Sigmoid colon (tissue), 7 donors: ENCODE results near the gene SAMD4A. TPM values are rescaled to one million over a fixed set of nuclear protein-coding genes. Genes with fewer than 3 reads are reported as not detected.

ENCODE experiments used
- DNase-seq: peaks from one replicate; pipeline ENCODE4 v3.0.0-alpha.2; 2019
- H3K27ac ChIP-seq, 4 donors: fragments of 200-600 bp; sonication (generic); one replicate each; pipeline ENCODE4 v1.5.1; 2016 to 2019; ENCODE audit warnings: mild to moderate bottlenecking in 1 of 4
- H3K27me3 ChIP-seq, 3 donors: fragments of 200-600 bp; sonication (generic); one replicate each; pipeline ENCODE4 v1.5.1; 2019; ENCODE audit warnings: mild to moderate bottlenecking in 1 of 3
- H3K36me3 ChIP-seq, 4 donors: fragments of 200-600 bp; sonication (generic); one replicate each; pipeline ENCODE4 v1.5.1; 2016 to 2019
- H3K4me1 ChIP-seq, 4 donors: fragments of 200-600 bp; sonication (generic); one replicate each; pipeline ENCODE4 v1.5.1; 2017 to 2019
- H3K4me3 ChIP-seq, 4 donors: fragments of 200-600 bp; sonication (generic); one replicate each; pipeline ENCODE4 v1.5.1; 2017 to 2019; ENCODE audit warnings: mild to moderate bottlenecking in 2 of 4, moderate library complexity in 1 of 4
- H3K9me3 ChIP-seq, 4 donors: fragments of 200-600 bp in 3 of 4; sonication (generic) in 3 of 4; one replicate each; pipeline versions ENCODE4 v1.5.1 to v1.6.1; 2013 to 2019
- EP300 ChIP-seq, 4 donors: sonication (generic); formaldehyde crosslinking; IDR thresholded peaks; one replicate each; pipeline ENCODE4 v1.6.1; 2017; ENCODE audit warnings: antibody characterized with exemption in 4 of 4
- POLR2A ChIP-seq, 2 donors: fragments of 450-650 bp; IDR thresholded peaks; one replicate each; pipeline ENCODE4 v1.6.1; 2016; ENCODE audit warnings: antibody characterized with exemption in 2 of 2, mild to moderate bottlenecking in 2 of 2, moderate library complexity in 2 of 2
- POLR2AphosphoS5 ChIP-seq, 4 donors: sonication (generic); formaldehyde crosslinking; IDR thresholded peaks; one replicate each; pipeline ENCODE4 v1.6.1; 2017; ENCODE audit warnings: antibody characterized with exemption in 4 of 4
- WGBS, 2 donors: extraction: QIAGEN DNeasy Blood & Tissue Kit; methylation state at CpG; one replicate each; pipeline ENCODE4 v1.1.7; 2013; 5-methylcytosine and 5-hydroxymethylcytosine counted together
- intact Hi-C: fragments of 100-400 bp; cut with DNase I; formaldehyde crosslinking; loops from one replicate; pipeline ENCODE4 v1.15.1; 2023
- polyA plus RNA-seq, 3 donors: library from polyadenylated mRNA; stranded (reverse); fragments of 200-250 nt; gene quantifications; one replicate each; pipeline ENCODE4 v1.2.3, GENCODE V29; 2013
- total RNA-seq, 4 donors: library from RNA; depleted of rRNA; stranded (reverse); fragments of >200 nt; gene quantifications; one replicate each; pipeline ENCODE4 v1.1.0, GENCODE V29; 2016
- TF ChIP-seq, protein P1 (sequence below), 4 experiments: fragments of 450-650 bp in 3 of 4; fragments of 200-600 bp in 1 of 4; IDR thresholded peaks; one replicate each; pipeline ENCODE4 v1.5.1; 2016 to 2019; ENCODE audit warnings: antibody characterized with exemption in 4 of 4, mild to moderate bottlenecking in 3 of 4, moderate library complexity in 2 of 4
- donor health status: healthy with polysubstance abuse.
- donor health status: Bipolar disorder and iron deficiency.
- donor health status: healthy.

Gene SAMD4A
- total and polyA plus RNA-seq, 7 donors, result 4.2 to 135 (median 79.8) TPM

DNA sequence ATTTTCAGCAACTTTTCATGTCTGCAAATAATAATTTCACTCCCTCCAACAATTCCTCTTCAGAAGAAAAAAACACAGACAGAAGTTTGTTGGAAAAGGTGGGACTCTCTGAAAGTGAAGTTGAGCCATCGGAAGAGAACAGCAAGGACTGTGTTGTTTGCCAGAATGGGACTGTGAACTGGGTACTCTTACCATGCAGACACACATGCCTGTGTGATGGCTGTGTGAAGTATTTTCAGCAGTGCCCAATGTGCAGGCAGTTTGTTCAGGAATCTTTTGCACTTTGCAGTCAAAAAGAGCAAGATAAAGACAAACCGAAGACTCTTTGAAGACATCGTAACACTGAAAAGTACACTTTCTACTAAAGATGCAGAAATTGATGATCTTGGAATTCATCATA, 28.9 kb upstream of the SAMD4A start:
- no peak overlapping the region for H3K4me3 ChIP-seq
- H3K27ac ChIP-seq, result no peak overlapping the region
- H3K27me3 ChIP-seq, result no peaks in the 10 kb centered on the region
- no peaks in the 10 kb centered on the region for H3K4me1 ChIP-seq
- peaks cover 0 to 24% (median 3%) of the 10 kb centered on the region in 4 donors for H3K36me3 ChIP-seq
- H3K9me3 ChIP-seq, result no peaks in the 10 kb centered on the region
- intact Hi-C loops, result no loop called here
- DNase-seq, result no peak
- no peak for TF ChIP-seq POLR2A (IDR thresholded peaks at IDR 0.05)
- TF ChIP-seq, protein P1, sequence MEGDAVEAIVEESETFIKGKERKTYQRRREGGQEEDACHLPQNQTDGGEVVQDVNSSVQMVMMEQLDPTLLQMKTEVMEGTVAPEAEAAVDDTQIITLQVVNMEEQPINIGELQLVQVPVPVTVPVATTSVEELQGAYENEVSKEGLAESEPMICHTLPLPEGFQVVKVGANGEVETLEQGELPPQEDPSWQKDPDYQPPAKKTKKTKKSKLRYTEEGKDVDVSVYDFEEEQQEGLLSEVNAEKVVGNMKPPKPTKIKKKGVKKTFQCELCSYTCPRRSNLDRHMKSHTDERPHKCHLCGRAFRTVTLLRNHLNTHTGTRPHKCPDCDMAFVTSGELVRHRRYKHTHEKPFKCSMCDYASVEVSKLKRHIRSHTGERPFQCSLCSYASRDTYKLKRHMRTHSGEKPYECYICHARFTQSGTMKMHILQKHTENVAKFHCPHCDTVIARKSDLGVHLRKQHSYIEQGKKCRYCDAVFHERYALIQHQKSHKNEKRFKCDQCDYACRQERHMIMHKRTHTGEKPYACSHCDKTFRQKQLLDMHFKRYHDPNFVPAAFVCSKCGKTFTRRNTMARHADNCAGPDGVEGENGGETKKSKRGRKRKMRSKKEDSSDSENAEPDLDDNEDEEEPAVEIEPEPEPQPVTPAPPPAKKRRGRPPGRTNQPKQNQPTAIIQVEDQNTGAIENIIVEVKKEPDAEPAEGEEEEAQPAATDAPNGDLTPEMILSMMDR (IDR thresholded peaks at IDR 0.05), result no peak
- TF ChIP-seq EP300 (IDR thresholded peaks at IDR 0.05), result no peak
- TF ChIP-seq POLR2AphosphoS5 (IDR thresholded peaks at IDR 0.05), result no peak
- 40 to 80% methylated on average over 3 of the region's 3 CpGs for WGBS, 2 donors

DNA sequence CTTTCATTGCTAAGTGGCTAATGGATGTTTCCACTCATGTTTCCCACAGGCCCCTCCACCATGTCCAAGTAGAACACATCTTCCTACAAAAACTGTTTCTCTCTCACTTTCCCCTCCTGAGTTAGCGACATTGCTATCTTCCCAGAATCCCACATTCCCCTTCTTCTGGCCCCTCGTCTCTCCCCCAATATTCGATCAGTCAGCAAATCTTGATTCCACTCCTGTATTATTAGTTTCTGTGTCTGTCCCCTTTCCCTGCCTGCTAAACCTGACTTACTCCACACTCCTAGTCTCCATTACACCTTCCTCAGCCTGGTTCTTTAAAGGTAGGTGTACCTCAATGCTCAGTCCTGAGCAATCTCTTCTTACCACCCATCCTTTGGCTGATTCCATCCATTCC, 19.3 kb upstream of the SAMD4A start:
- Histone ChIP-seq H3K9me3 (no peaks in the 10 kb centered on the region), H3K4me1 (peaks cover 0 to 2% (median 0%) of the 10 kb centered on the region in 4 donors), H3K36me3 (no peaks in the 10 kb centered on the region), H3K27me3 (no peaks in the 10 kb centered on the region), H3K27ac (no peak overlapping the region), H3K4me3 (no peak overlapping the region)
- intact Hi-C loops, result no loop called here
- DNase-seq, result no peak
- TF ChIP-seq, protein P1 (IDR thresholded peaks at IDR 0.05), result no peak
- TF ChIP-seq EP300 (IDR thresholded peaks at IDR 0.05) (no peak), POLR2A (IDR thresholded peaks at IDR 0.05) (no peak), POLR2AphosphoS5 (IDR thresholded peaks at IDR 0.05) (no peak)
- WGBS, 2 donors, result 95 to 97% methylated on average over 3 of the region's 3 CpGs

DNA sequence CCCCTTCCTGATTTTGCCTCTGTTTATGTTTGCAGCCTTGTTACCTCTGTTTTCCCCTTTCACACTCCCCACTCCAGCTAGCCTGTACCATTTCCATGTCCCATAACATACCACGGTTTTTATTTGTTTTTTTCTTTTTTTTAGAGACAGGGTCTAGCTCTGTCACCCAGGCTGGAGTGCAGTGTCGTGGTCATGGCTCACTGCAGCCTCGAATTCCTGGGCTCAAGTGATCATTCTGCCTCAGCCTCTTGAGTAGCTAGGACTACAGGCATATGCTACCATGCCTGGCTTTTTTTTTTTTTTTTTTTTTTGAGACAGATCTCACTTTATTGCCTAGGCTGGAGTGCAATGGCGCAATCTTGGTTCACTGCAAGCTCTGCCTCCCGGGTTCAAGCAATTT, 18.4 kb upstream of the SAMD4A start:
- Histone ChIP-seq H3K4me1 (peaks cover 0 to 2% (median 0%) of the 10 kb centered on the region in 4 donors), H3K4me3 (no peak overlapping the region), H3K36me3 (no peaks in the 10 kb centered on the region), H3K27me3 (no peaks in the 10 kb centered on the region), H3K27ac (no peak overlapping the region), H3K9me3 (no peaks in the 10 kb centered on the region)
- intact Hi-C loops, result no loop called here
- TF ChIP-seq EP300 (IDR thresholded peaks at IDR 0.05) (no peak), POLR2AphosphoS5 (IDR thresholded peaks at IDR 0.05) (no peak), POLR2A (IDR thresholded peaks at IDR 0.05) (no peak)
- TF ChIP-seq, protein P1 (IDR thresholded peaks at IDR 0.05), result no peak
- 82 to 89% methylated on average over 5 of the region's 5 CpGs for WGBS, 2 donors
- no peak for DNase-seq

DNA sequence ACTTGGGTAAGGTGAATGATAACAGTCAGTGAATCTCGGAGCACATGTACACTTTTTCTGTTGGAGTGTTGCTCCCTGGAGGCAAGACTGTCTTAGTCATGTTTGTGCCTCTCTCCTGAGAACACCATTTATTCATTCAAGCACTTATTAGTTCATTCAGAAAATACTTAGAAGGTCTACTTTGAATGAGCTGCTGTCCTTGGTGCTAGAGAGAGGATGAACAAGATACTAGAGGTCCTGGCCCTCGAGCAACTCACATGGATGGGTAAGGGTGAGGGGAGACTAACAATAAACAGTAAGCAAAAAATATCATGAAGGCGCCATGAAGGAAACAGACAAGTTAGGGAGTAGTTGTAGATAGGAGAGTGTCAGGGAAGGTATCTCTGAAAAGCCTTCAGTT, 17.1 kb upstream of the SAMD4A start:
- WGBS, 2 donors, result 90 to 91% methylated on average over 3 of the region's 3 CpGs
- Histone ChIP-seq H3K4me1 (peaks cover 0 to 2% (median 0%) of the 10 kb centered on the region in 4 donors), H3K9me3 (no peaks in the 10 kb centered on the region), H3K27ac (no peak overlapping the region), H3K27me3 (no peaks in the 10 kb centered on the region), H3K36me3 (no peaks in the 10 kb centered on the region), H3K4me3 (no peak overlapping the region)
- TF ChIP-seq POLR2A (IDR thresholded peaks at IDR 0.05) (no peak), POLR2AphosphoS5 (IDR thresholded peaks at IDR 0.05) (no peak), EP300 (IDR thresholded peaks at IDR 0.05) (no peak)
- TF ChIP-seq, protein P1 (IDR thresholded peaks at IDR 0.05), result no peak
- intact Hi-C loops, result no loop called here
- no peak for DNase-seq

DNA sequence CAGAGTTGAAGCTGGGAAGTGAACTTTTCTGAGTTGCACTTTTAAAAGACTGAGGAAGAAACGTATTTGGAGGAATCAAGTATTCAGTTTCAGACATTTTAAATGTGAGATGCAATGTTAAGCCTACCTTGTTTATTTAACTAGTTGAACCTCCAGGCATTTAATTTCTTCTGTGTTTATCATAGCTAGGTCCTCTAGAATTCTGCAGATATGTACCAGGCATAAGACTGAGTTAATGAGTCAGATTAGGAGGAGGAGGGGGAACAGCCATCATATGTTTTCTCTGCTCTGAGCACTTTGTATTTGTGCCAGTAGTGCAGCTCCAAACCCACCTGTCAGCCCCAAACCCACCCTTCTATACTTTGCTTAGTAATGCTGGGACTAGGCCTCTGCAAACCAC, 16.4 kb upstream of the SAMD4A start:
- H3K27ac ChIP-seq, result no peak overlapping the region
- peaks cover 0 to 2% (median 0%) of the 10 kb centered on the region in 4 donors for H3K4me1 ChIP-seq
- H3K9me3 ChIP-seq, result no peaks in the 10 kb centered on the region
- no peaks in the 10 kb centered on the region for H3K36me3 ChIP-seq
- 77 to 86% methylated on average over 1 of the region's 1 CpG for whole genome bisulfite sequencing, 2 donors
- H3K4me3 ChIP-seq, result no peak overlapping the region
- no peak for TF ChIP-seq POLR2AphosphoS5 (IDR thresholded peaks at IDR 0.05)
- TF ChIP-seq EP300 (IDR thresholded peaks at IDR 0.05), result no peak
- no peak for TF ChIP-seq POLR2A (IDR thresholded peaks at IDR 0.05)
- TF ChIP-seq, protein P1 (IDR thresholded peaks at IDR 0.05), result no peak
- H3K27me3 ChIP-seq, result no peaks in the 10 kb centered on the region
- intact Hi-C loops, result no loop called here
- DNase-seq, result no peak
